PC-3 (cell line): ENCODE results near the gene NMRAL1.

ENCODE experiments used
- CTCF ChIP-seq: fragments of 300-600 bp; sonication (generic); conservative IDR thresholded peaks from 2 replicates; pipeline ENCODE4 v1.5.1; 2017; ENCODE audit warnings: antibody characterized with exemption, low read depth, mild to moderate bottlenecking, low read length
- EZH2 ChIP-seq: fragments of 300-600 bp; sonication (generic); IDR thresholded peaks from one replicate; pipeline ENCODE4 v1.6.1; 2017; ENCODE audit warnings: antibody characterized with exemption, mild to moderate bottlenecking, low read length; ENCODE audit not compliant: unreplicated experiment
- EZH2phosphoT487 ChIP-seq: fragments of 300-600 bp; sonication (generic); IDR thresholded peaks from 2 replicates; pipeline ENCODE4 v1.6.1; 2018; ENCODE audit warnings: mild to moderate bottlenecking, antibody characterized with exemption, low read length, borderline replicate concordance

DNA sequence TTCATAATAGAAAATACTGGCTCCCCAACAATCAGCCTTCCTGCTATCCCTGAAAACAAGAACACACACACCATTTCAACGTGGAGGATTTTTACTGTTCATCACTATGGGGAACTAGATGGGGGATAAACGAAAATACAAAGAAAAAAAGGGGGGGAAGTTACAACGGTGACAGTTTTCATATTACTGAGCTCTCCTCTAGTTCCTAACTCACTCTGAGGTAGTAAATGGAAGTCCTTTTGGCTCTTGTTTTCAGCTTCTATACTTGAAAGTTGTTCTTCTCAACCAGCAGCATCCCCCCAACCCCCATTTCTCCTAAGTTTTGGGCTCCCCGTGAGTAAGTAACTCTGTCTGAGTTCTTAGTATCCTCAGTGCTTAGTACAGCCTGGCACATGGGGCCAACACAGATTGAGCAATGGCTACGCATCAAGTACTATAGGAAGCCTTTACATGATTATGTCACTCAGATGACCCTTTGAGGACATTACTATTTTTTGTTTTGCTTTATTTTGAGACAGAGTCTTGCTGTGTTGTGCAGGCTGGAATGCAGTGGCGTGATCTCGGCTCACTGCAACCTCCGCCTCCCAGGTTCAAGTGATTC is 53.8 kb downstream of the NMRAL1 start:
- TF ChIP-seq EZH2phosphoT487 (no peak), CTCF (no peak), EZH2 (no peak)
